Kidney (tissue), 14 donors: Measurements from ENCODE around the gene KBTBD12. TPM values are rescaled to one million over a fixed set of nuclear protein-coding genes. Genes with fewer than 3 reads are reported as not detected.
"Not testable (repeated sequence)": the region's sequence is repeated elsewhere in the genome, so short reads cannot be mapped to it uniquely, and the experiment has no call there.

ENCODE experiments used
- DNase-seq, 5 donors: peaks; one replicate each; pipeline ENCODE4 v3.0.0-alpha.2; 2013 to 2020
- FAIRE-seq: peaks from 2 replicates; lab custom pipeline; 2012; peaks lifted over from hg19 to GRCh38; lab: Jason Lieb, UNC
- H3K27ac ChIP-seq, 2 donors: one replicate each; pipeline ENCODE4 v1.7.0; 2013; ENCODE audit warnings: low read depth in 2 of 2, low read length in 2 of 2, inconsistent platforms in 1 of 2
- H3K27me3 ChIP-seq: one replicate; pipeline ENCODE4 v1.7.1; 2013; ENCODE audit warnings: low read length, inconsistent platforms; ENCODE audit not compliant: control insufficient read depth, insufficient read depth
- H3K36me3 ChIP-seq, 3 donors: one replicate each; pipeline versions ENCODE4 v1.7.0 to v1.7.1; 2013; ENCODE audit warnings: low read length in 3 of 3, control low read depth in 1 of 3, inconsistent platforms in 1 of 3; ENCODE audit not compliant: insufficient read depth in 3 of 3, control insufficient read depth in 2 of 3
- H3K4me1 ChIP-seq, 3 donors: one replicate each; pipeline versions ENCODE4 v1.7.0 to v1.7.1; 2013; ENCODE audit warnings: low read length in 3 of 3, inconsistent platforms in 1 of 3, low read depth in 1 of 3; ENCODE audit not compliant: control insufficient read depth in 2 of 3, insufficient read depth in 2 of 3
- H3K4me3 ChIP-seq, 3 donors: one replicate each; pipeline versions ENCODE4 v1.7.0 to v1.8.1; 2013; ENCODE audit warnings: low read length in 3 of 3, control low read depth in 1 of 3, inconsistent platforms in 1 of 3
- H3K9ac ChIP-seq, 3 donors: one replicate each; pipeline versions ENCODE4 v1.7.0 to v1.7.1; 2013; ENCODE audit warnings: low read length in 3 of 3, control low read depth in 1 of 3, inconsistent platforms in 1 of 3
- H3K9me3 ChIP-seq, 3 donors: one replicate each; pipeline versions ENCODE4 v1.7.0 to v1.7.1; 2013; ENCODE audit warnings: low read length in 3 of 3, control low read depth in 1 of 3, inconsistent platforms in 1 of 3; ENCODE audit not compliant: control insufficient read depth in 2 of 3, insufficient read depth in 1 of 3
- intact Hi-C: fragments of 100-400 bp; cut with DNase I; formaldehyde crosslinking; loops from one replicate; pipeline ENCODE4 v1.11.1; 2022
- polyA plus RNA-seq: library from polyadenylated mRNA; stranded (reverse); fragments of 350-450 nt; fragmentation: Illumina TruSeq; extraction: RNeasy Lipid Tissue Mini Kit (QIAGEN cat#74804); gene quantifications from one replicate; pipeline ENCODE4 v1.2.3, GENCODE V29; 2014; ENCODE audit warnings: low read depth, low replicate concordance; ENCODE audit not compliant: insufficient read depth
- total RNA-seq: library from RNA; stranded (reverse); fragmentation: NEBNext Ultra II Directional; extraction: Animal tissue kit (Norgen Biotek cat#: 25700); gene quantifications from one replicate; pipeline ENCODE4 v1.2.1, GENCODE V29; 2021
- TF ChIP-seq, protein P1 (sequence below): IDR thresholded peaks from 3 replicates; pipeline ENCODE4 v1.5.1; 2012; ENCODE audit warnings: mild to moderate bottlenecking, moderate library complexity, borderline replicate concordance; ENCODE audit not compliant: insufficient read depth; ENCODE audit errors: extremely low read depth
- donor health status: control.
- donor health status: control.
- donor health status: control.
- donor health status: control.
- donor health status: control.
- donor health status: DM: yes; HTN: yes; CAD: no.
- donor health status: Normal renal cell carcinoma (clear cell type).

Gene KBTBD12
- total and polyA plus RNA-seq, 2 donors from 2014 or later: 1.4 to 1.6 TPM

DNA sequence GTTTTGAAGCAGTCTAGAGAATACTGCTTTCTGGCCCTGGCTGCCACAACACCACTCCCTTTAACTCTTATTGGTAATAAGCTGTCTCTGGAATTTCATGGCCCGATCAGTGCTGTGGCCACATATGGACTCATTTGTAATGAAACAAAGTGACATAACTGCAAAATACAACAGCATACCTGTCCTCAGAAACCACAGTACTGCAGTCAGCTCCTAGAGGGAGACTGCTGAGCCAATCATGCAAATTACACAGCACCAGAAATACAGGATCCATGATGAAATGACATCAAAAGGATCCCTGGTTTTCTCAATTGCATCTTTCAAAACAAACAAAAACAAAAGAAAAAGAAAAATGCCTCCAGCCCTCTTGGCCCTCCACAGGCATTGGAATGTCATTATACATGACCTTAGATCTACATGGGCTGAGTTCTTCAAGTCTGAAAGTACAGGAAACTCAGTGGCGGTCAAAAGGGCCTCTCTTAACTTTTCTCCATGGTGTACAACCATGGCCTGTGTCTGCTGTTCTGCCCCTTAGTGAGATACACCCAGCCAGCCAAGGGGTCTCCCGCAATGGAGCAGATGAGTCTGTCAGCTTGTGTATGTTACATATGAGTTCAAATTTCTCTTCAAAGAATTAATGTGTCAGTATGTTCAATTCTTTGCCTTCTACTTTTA lies 24.9 kb upstream of the KBTBD12 start:
- peaks cover 0 to 5% (median 4%) of the 10 kb centered on the region in 3 donors for H3K4me1 ChIP-seq
- intact Hi-C loops: no loop called here
- H3K27ac ChIP-seq: peak overlapping the region; percentile 10 to 29
- no peaks in the 10 kb centered on the region for H3K27me3 ChIP-seq
- peaks cover 0 to 5% (median 0%) of the 10 kb centered on the region in 3 donors for H3K9me3 ChIP-seq
- FAIRE-seq (no peak), DNase-seq (no peak)
- no peaks in the 10 kb centered on the region for H3K36me3 ChIP-seq
- TF ChIP-seq, protein P1, sequence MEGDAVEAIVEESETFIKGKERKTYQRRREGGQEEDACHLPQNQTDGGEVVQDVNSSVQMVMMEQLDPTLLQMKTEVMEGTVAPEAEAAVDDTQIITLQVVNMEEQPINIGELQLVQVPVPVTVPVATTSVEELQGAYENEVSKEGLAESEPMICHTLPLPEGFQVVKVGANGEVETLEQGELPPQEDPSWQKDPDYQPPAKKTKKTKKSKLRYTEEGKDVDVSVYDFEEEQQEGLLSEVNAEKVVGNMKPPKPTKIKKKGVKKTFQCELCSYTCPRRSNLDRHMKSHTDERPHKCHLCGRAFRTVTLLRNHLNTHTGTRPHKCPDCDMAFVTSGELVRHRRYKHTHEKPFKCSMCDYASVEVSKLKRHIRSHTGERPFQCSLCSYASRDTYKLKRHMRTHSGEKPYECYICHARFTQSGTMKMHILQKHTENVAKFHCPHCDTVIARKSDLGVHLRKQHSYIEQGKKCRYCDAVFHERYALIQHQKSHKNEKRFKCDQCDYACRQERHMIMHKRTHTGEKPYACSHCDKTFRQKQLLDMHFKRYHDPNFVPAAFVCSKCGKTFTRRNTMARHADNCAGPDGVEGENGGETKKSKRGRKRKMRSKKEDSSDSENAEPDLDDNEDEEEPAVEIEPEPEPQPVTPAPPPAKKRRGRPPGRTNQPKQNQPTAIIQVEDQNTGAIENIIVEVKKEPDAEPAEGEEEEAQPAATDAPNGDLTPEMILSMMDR: no peak
- H3K9ac ChIP-seq: no peak overlapping the region
- H3K4me3 ChIP-seq: no peak overlapping the region

DNA sequence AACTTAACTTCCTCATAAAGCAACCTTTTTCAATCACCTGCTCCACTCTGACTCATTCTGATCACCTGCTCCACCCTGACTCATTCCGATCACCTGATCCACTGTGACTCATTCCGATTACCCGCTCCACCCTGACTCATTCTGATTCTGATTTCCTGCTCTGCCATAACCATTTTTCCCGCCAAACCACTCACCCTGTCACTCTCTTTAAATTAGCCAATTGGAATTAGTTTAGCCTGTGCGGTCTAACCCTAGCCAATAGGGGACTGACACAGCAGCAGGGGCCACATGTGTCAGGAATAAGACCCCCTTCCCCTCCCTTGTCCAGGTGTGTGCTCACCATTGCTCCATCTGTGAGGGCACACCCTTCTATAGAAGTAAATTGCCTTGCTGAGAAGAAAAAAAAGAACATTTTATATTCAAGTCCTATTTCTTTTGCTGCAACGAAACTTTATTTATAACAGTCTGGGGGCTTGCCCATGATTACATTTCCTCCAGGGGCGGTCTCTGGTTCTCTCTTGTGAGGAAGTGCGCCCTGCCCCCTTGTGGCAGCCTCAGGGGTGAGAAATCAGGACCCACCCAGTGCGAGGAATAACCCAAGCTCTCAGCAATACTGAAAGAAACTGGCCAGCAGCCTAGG lies 24.3 kb upstream of the KBTBD12 start:
- FAIRE-seq, H3K27ac ChIP-seq, intact Hi-C loops: not testable (repeated sequence)

DNA sequence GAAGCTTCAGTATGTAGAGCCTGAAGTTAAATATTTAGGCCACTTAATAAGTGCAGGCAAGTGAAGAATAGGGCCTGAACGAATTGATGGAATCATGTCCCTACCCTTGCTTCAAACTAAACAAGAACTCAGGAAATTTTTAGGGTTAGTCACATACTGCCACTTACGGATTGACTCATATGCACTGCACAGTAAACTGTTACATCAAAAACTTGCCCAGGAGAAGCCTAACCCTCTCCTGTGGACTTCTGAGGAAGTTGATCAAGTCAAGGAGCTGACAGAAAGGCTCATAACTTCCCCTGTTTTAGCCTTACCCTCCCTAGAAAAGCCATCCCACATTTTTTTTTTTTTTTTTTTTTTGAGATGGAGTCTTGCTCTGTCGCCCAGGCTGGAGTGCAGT lies 20.6 kb upstream of the KBTBD12 start:
- DNase-seq (no peak), FAIRE-seq (no peak)
- Histone ChIP-seq H3K27me3 (no peaks in the 10 kb centered on the region), H3K27ac (no peak overlapping the region), H3K36me3 (no peaks in the 10 kb centered on the region), H3K4me1 (no peaks in the 10 kb centered on the region), H3K9ac (no peak overlapping the region), H3K9me3 (peaks cover 0 to 5% (median 0%) of the 10 kb centered on the region in 3 donors), H3K4me3 (no peak overlapping the region)
- intact Hi-C loops: no loop called here
- TF ChIP-seq, protein P1: no peak

More for the DNA sequence above, 24.3 kb upstream of the KBTBD12 start:
- H3K4me3 ChIP-seq, H3K36me3 ChIP-seq, H3K27me3 ChIP-seq, H3K9ac ChIP-seq, H3K9me3 ChIP-seq, H3K4me1 ChIP-seq, DNase-seq: not testable (repeated sequence)

DNA sequence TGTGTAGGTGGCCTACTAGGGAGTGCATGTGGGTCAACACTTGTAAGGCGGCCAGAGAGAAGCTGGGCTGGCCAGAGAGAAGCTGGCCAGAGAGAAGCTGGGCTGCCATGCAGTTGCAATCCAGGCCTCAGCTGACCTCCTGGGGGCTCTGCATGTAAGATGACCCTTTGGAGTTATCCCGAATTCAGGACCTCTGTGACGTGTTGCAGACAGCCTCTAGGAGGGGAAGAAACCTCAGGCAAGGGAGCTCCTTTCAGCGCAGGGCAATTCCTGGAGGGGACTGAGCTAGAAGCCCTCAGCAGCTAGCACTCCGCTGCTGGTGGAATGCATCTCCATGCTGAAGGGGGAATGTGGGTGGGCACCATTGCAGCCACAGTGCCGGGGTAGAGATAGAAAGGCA lies 15.8 kb upstream of the KBTBD12 start:
- Histone ChIP-seq H3K27ac (no peak overlapping the region), H3K27me3 (no peaks in the 10 kb centered on the region), H3K9ac (no peak overlapping the region), H3K36me3 (no peaks in the 10 kb centered on the region), H3K4me3 (no peak overlapping the region), H3K9me3 (no peaks in the 10 kb centered on the region), H3K4me1 (no peaks in the 10 kb centered on the region)
- DNase-seq (no peak), FAIRE-seq (no peak)
- intact Hi-C loops: no loop called here
- TF ChIP-seq, protein P1: no peak
